Measurements from ENCODE around the gene CLCN6. TPM values are rescaled to one million over a fixed set of nuclear protein-coding genes. Genes with fewer than 3 reads are reported as not detected.

The CLCN6 gene
- total and polyA plus RNA-seq, 10 of the 15 experiments (the other 5 are each of a cell fraction or from before 2014, with no cell fraction given), result 2.2 to 20.9 (median 10.2) TPM

DNA sequence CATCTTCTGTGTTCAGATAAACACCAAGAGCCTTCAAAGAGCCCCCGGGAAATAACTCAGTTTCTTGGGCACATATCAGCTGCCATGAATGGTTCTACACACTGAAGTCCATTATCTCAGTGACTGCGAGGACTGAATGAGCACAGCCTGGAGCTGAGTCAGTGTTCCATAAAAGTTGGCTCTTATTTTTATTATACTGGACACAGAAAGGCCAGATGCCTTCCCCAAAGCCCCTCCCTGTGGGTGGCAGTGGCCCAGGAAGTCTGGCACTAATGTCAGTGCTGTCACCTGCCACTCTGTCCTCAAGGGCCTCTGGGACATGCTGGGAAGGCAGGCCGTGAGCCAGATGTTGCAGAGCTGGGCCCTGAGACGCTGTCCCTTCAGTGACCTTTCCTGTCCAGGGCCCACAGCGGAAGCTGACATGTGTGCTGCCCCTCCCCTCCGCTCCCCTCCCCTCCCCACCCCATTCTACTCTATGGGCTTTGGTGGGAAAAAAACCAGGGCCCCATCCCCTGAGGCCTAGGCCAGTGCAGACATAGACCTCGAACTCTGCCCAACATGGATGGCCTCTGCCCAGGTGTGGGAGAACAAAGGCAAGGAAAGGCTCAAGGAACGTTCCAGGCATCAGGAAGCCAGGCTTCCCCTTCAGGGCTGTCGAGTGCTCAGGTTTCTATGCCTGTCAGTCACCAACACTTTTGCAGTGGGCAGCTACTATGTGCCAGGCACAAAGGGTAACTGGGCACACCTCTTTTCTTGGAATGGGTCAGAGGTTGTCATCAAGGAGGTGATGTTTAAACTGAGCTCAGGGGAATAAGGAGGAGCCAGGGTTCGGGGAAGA lies 75.1 kb downstream of the CLCN6 start:
- DNase-seq (ENCODE audit: low read depth, low spot score) (no peak), FAIRE-seq (no peak), ATAC-seq (no peak)
- SMC1A ChIA-PET (ENCODE audit: uncharacterized antibody, unreplicated experiment), result no interaction called here
- no peak overlapping the region for H2AFZ ChIP-seq (ENCODE audit: control insufficient read depth, low read depth, low read length)
- CTCF ChIA-PET, result interaction anchor here (0.7 kb wide), 1 partner anchor 244 kb away, joined by 3 read pairs; no protein-coding TSS in a partner anchor
- no peak overlapping the region for H3K4me2 ChIP-seq (ENCODE audit: control insufficient read depth, insufficient read depth)
- BruUV-seq (replicated peaks), result no TSS peak
- H3K4me3 ChIP-seq, result no peak overlapping the region
- no peaks in the 10 kb centered on the region; a peak in 1 of 4 replicates for H3K27me3 ChIP-seq (replicated peaks in 1 of 2; ENCODE audit: control insufficient read depth in 2 of 2, insufficient read depth in 2 of 2, low read length in 1 of 2)
- in situ Hi-C loops (cut with MboI) (no loop called here), intact Hi-C loops (cut with micrococcal nuclease; ENCODE audit: unreplicated experiment) (no loop called here)
- no peaks in the 10 kb centered on the region for H3K36me3 ChIP-seq (ENCODE audit: control insufficient read depth in 2 of 2, insufficient read depth in 2 of 2, low read length in 1 of 2)
- no peak overlapping the region for H3K27ac ChIP-seq (ENCODE audit: control insufficient read depth, insufficient read depth)
- H3K4me1 ChIP-seq (ENCODE audit: control insufficient read depth, insufficient read depth, low read length), result no peaks in the 10 kb centered on the region
- H4K20me1 ChIP-seq (ENCODE audit: control insufficient read depth, insufficient read depth), result no peaks in the 10 kb centered on the region
- RAD21 ChIA-PET (ENCODE audit: unreplicated experiment), result no interaction called here
- H3K79me2 ChIP-seq (ENCODE audit: control insufficient read depth, insufficient read depth, low read length), result no peaks in the 10 kb centered on the region
- no peak overlapping the region for H3K9ac ChIP-seq (ENCODE audit: control insufficient read depth, insufficient read depth, low read length)
- no peaks in the 10 kb centered on the region for H3K9me3 ChIP-seq (replicated peaks; ENCODE audit: control insufficient read depth, insufficient read depth, low read length)
- POLR2A ChIA-PET, result no interaction called here
- 6% methylated on average over 8 of the region's 10 CpGs for WGBS (ENCODE audit: insufficient coverage, insufficient replicate concordance, low lambda C conversion rate, missing lambda C conversion rate)
- TF ChIP-seq NR2F1 (conservative IDR thresholded peaks at IDR 0.05) (no peak), NFYB (IDR thresholded peaks at IDR 0.05; ENCODE audit: insufficient read depth, low read depth, low read length) (no peak), USF2 (IDR thresholded peaks at IDR 0.05; ENCODE audit: borderline replicate concordance, low read depth, low read length) (no peak), ZNF622 (IDR thresholded peaks at IDR 0.05) (no peak), CEBPB (IDR thresholded peaks at IDR 0.05; ENCODE audit: borderline replicate concordance in 1 of 2, low read depth in 2 of 2, low read length in 2 of 2) (no peak), SMARCA5 (IDR thresholded peaks at IDR 0.05) (no peak), RELA (IDR thresholded peaks at IDR 0.05; ENCODE audit: borderline replicate concordance, partially characterized antibody) (no peak), ASH2L (IDR thresholded peaks at IDR 0.05; ENCODE audit: borderline replicate concordance, low read depth) (no peak), ATF7 (IDR thresholded peaks at IDR 0.05; ENCODE audit: low read depth) (no peak), CUX1 (IDR thresholded peaks at IDR 0.05; ENCODE audit: insufficient replicate concordance, low read depth, low read length) (no peak), NR2C1 (IDR thresholded peaks at IDR 0.05) (no peak), ZNF217 (IDR thresholded peaks at IDR 0.05) (no peak)
- TF ChIP-seq, protein P1, sequence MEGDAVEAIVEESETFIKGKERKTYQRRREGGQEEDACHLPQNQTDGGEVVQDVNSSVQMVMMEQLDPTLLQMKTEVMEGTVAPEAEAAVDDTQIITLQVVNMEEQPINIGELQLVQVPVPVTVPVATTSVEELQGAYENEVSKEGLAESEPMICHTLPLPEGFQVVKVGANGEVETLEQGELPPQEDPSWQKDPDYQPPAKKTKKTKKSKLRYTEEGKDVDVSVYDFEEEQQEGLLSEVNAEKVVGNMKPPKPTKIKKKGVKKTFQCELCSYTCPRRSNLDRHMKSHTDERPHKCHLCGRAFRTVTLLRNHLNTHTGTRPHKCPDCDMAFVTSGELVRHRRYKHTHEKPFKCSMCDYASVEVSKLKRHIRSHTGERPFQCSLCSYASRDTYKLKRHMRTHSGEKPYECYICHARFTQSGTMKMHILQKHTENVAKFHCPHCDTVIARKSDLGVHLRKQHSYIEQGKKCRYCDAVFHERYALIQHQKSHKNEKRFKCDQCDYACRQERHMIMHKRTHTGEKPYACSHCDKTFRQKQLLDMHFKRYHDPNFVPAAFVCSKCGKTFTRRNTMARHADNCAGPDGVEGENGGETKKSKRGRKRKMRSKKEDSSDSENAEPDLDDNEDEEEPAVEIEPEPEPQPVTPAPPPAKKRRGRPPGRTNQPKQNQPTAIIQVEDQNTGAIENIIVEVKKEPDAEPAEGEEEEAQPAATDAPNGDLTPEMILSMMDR (IDR thresholded peaks at IDR 0.05 in 2 of 3, conservative IDR thresholded peaks at IDR 0.05 in 1 of 3; ENCODE audit: control insufficient read depth in 2 of 3, extremely low read depth in 1 of 3, insufficient read depth in 1 of 3, low read depth in 3 of 3, low read length in 3 of 3), result no peak
